ENCODE results near the gene CNOT6.
A peak's percentile ranks its signal among the peaks of the same experiment; 100 is the strongest.

The CNOT6 gene

DNA sequence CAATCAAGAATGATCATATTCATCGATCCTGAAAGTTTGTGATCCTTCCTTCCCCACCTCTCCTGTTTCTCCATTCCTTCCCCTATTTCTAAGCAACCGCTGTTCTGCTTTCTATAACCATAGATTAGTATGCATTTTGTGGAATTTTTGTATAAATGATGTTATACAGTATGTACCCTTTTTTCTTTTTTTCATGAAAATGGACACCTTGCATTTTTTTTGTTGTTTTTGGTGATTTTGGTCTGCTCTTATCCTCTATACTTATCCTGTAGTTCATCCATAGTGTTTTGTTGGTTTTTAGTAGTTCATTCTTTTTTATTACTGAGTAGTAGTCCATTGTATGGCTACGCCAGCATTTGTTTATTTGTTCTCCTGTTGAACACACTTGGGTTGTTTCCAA, 51.1 kb downstream of the CNOT6 start:
- no peak for DNase-seq (ENCODE audit: low read depth)

DNA sequence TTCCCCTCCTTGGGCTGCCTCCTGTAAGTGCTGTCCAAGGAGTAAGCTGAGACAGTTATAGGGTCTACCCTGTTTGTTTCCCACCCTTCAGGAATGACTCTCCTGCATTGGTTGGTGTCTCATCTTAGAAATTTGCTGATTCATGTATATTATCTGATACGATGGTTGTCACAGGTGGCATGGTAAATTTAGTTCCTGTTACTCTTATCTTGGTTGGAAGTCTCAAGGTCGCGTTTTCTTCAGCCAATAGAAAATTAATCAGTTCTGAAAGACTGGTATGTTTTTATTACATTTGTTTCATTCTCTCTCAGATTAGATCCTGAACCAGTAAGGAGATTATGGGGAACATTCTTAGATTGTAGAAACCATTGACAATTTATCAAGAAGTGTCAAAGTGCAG, 54.4 kb downstream of the CNOT6 start:
- DNase-seq (ENCODE audit: low read depth): no peak
- no peak for TF ChIP-seq CTCF (IDR thresholded peaks at IDR 0.05; ENCODE audit: insufficient read depth, low read depth, low read length, missing control alignments)

More for the DNA sequence above, 51.1 kb downstream of the CNOT6 start:
- no peak for TF ChIP-seq CTCF (IDR thresholded peaks at IDR 0.05; ENCODE audit: insufficient read depth, low read depth, low read length, missing control alignments)
- no peak overlapping the region for H3K4me3 ChIP-seq (ENCODE audit: low read depth, low read length)

GRCh38 chr5:180553530-180553929, 59.4 kb downstream of the CNOT6 start:
- no peak for TF ChIP-seq CTCF (IDR thresholded peaks at IDR 0.05; ENCODE audit: insufficient read depth, low read depth, low read length, missing control alignments)
- no peak for DNase-seq (ENCODE audit: low read depth)
- no peak overlapping the region for H3K4me3 ChIP-seq (ENCODE audit: low read depth, low read length)

More for the DNA sequence above, 54.4 kb downstream of the CNOT6 start:
- no peak overlapping the region for H3K4me3 ChIP-seq (ENCODE audit: low read depth, low read length)

GRCh38 chr5:180555168-180555921, 61.2 kb downstream of the CNOT6 start:
- H3K4me3 ChIP-seq (ENCODE audit: low read depth, low read length): no peak overlapping the region

DNA sequence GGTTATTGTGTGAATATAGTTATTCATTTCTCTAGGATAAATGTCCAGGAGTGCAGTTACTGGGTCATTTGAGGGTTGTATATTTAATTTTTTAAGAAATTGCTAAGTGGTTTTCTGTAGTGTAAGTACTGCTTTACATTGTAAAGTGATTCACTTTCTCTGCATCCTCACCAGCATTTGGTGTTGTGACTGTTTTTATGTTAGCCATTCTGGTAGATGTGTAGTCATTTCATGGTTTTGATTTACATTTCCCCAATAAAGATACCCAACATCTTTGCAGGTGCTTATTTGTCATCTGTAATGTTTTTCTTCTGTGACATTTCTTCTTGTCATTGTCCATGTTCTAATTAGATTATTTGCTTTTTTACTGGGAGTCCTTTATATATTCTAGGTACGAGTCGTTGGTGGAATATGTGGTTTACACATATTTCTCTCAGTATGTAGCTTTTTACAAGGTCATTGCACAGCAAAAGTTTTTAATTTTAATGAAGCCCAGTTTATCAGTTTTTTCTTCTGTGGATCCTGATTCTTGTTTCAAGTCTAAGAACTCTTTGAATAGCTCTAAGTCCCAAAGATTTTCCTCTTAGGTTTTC, 63.1 kb downstream of the CNOT6 start:
- TF ChIP-seq CTCF (IDR thresholded peaks at IDR 0.05; ENCODE audit: insufficient read depth, low read depth, low read length, missing control alignments): no peak
- H3K4me3 ChIP-seq (ENCODE audit: low read depth, low read length): no peak overlapping the region
- peak; percentile 5 for DNase-seq (ENCODE audit: low read depth)

More at GRCh38 chr5:180555168-180555921, 61.2 kb downstream of the CNOT6 start:
- DNase-seq (ENCODE audit: low read depth): no peak
- TF ChIP-seq CTCF (IDR thresholded peaks at IDR 0.05; ENCODE audit: insufficient read depth, low read depth, low read length, missing control alignments): no peak

DNA sequence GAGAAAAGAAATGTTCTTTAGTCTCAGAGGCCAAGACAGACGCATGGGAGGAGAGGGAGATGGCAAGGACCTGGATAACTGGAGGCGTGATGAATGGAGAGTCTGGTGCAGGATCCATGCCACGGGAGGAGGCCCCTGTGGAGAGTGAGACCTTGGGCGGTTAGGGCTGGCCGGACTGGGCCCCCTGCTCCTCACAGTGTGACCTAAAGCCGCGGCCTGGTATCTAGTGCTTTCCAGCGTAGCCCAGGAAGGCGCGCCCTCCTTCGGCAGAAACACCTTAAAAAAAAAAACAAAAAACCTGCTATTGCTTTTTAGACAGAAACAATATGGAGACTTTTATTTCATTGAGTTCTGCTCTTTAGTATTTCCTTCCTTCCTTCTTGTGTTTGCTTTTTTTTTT, 64.1 kb downstream of the CNOT6 start:
- TF ChIP-seq CTCF (IDR thresholded peaks at IDR 0.05; ENCODE audit: insufficient read depth, low read depth, low read length, missing control alignments): no peak
- DNase-seq (ENCODE audit: low read depth): no peak
- no peak overlapping the region for H3K4me3 ChIP-seq (ENCODE audit: low read depth, low read length)

Measured in GM12865 (cell line).